Activated naive CD4-positive, alpha-beta T cell treated with anti-CD3 and anti-CD28 coated beads for 36 hours (primary cell): ENCODE results near the gene BAG1. TPM values are rescaled to one million over a fixed set of nuclear protein-coding genes. Genes with fewer than 3 reads are reported as not detected.

Experiments
- CTCF ChIA-PET: fragments of 350-600 bp; sonication (Branson Sonifier 250); formaldehyde crosslinking; loops from one replicate; lab custom pipeline; 2021; ENCODE audit warnings: antibody characterized with exemption; lab: Charles Lee
- DNase-seq: peaks from one replicate; pipeline ENCODE4 v3.0.0-alpha.2; 2020
- H3K27ac Mint-ChIP-seq: one replicate; pipeline ENCODE4 v1.8.0; 2021; ENCODE audit warnings: mild to moderate bottlenecking, mixed read lengths
- H3K27me3 Mint-ChIP-seq: one replicate; pipeline ENCODE4 v1.8.0; 2021; ENCODE audit warnings: low read depth, mixed read lengths
- H3K36me3 Mint-ChIP-seq: one replicate; pipeline ENCODE4 v1.8.0; 2021; ENCODE audit warnings: low read depth, mixed read lengths
- H3K4me1 Mint-ChIP-seq: one replicate; pipeline ENCODE4 v1.8.0; 2021; ENCODE audit warnings: low read depth, mixed read lengths
- H3K4me3 Mint-ChIP-seq: one replicate; pipeline ENCODE4 v1.8.0; 2021; ENCODE audit warnings: mild to moderate bottlenecking, moderate library complexity, mixed read lengths
- H3K9me3 Mint-ChIP-seq: one replicate; pipeline ENCODE4 v1.8.0; 2021; ENCODE audit warnings: mixed read lengths
- intact Hi-C: fragments of 100-400 bp; cut with micrococcal nuclease; formaldehyde crosslinking; loops from one replicate; pipeline ENCODE4 v1.15.1; 2023
- total RNA-seq, 2 experiments: library from RNA; stranded (reverse); gene quantifications; one replicate each; pipeline ENCODE4 v1.2.3, GENCODE V29; 2021

Gene BAG1
- total RNA-seq, 2 experiments from 2014 or later = 38.1 to 40.5 TPM

DNA sequence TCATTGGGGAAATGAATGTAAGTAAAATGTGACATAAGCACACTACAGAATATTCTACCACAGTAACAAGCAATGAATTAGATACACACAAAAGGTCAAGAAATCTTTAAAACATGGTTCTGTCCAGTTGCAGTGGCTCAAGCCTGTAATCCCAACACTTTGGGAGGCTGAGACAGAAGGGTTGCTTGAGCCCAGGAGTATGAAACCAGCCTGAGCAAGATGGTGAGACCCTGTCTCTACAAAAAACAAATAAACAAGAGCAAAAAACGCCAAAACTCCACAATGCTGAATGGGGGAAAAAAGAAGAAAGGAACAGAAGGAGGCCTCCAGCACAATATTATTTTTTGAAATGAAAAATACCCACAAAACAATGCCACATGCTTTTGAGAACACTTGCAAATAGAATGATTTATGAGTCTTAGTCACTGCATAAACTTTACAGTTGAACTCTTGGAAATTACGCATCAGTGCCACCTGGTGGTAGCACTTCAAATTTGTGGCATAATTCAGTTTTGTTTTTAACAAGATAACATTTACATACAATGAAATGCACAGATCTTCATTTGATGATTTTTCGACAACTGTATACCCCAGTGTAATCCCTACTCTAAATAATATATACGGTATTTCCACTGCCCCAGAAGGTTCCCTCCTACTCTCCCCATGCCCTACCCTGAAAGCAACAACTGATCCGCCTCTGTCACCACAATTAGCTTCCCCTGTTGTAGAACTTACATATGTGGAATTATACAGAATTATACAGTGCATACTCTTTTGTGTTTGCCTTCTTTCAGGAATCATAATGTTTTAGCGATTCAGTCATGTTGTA is 39.0 kb downstream of the BAG1 start:
- peak; percentile 89 for DNase-seq
- intact Hi-C loops = loop anchor here (1.0 to 2.0 kb wide), 7 partner anchors 54 to 847 kb away; partner anchors contain the start of genes APTX and DNAJA1
- peaks cover 15% of the 10 kb centered on the region for H3K4me1 Mint-ChIP-seq
- no peaks in the 10 kb centered on the region for H3K9me3 Mint-ChIP-seq
- no peak overlapping the region for H3K4me3 Mint-ChIP-seq
- no peaks in the 10 kb centered on the region for H3K27me3 Mint-ChIP-seq
- peak overlapping the region; percentile 4 for H3K27ac Mint-ChIP-seq
- CTCF ChIA-PET = interaction anchor here (0.6 to 2.8 kb wide), 35 partner anchors 11 to 780 kb away, joined by 3 to 36 read pairs (median 4); partner anchors contain the start of genes SMU1 and SPINK4
- H3K36me3 Mint-ChIP-seq = no peaks in the 10 kb centered on the region

- H3K36me3 Mint-ChIP-seq = no peaks in the 10 kb centered on the region
- CTCF ChIA-PET = interaction anchor here (0.7 to 1.3 kb wide), 2 partner anchors 63 to 673 kb away, joined by 3 read pairs; no protein-coding TSS in a partner anchor
- no peak overlapping the region for H3K27ac Mint-ChIP-seq
- no peaks in the 10 kb centered on the region for H3K9me3 Mint-ChIP-seq
- peaks cover 15% of the 10 kb centered on the region for H3K4me1 Mint-ChIP-seq
- H3K27me3 Mint-ChIP-seq = no peaks in the 10 kb centered on the region
- H3K4me3 Mint-ChIP-seq = no peak overlapping the region
- no peak for DNase-seq
- intact Hi-C loops = no loop called here
Measured at GRCh38 chr9:33223696-33224095, 40.8 kb downstream of the BAG1 start.

DNA sequence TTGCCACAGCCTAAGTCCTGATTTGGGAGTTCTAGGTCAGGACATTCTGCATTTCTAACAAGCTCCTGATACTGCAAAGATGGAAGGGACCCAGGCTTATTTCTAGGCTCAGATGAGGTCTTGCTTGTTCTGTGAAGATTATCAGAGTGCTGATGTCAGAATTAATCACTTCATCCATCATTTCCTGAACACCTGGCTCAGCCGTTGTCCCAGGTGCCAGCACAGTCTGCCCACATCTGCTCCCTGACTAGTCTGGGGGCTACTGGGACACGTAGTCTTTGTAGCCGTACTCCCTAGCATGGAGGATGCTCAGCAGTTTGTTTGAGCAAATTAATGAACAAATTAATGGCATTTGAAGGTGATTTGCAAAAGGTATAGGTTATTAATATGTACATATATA is 42.5 kb downstream of the BAG1 start:
- Mint-ChIP-seq H3K27ac (no peak overlapping the region), H3K4me3 (no peak overlapping the region), H3K4me1 (peaks cover 15% of the 10 kb centered on the region), H3K9me3 (no peaks in the 10 kb centered on the region), H3K27me3 (no peaks in the 10 kb centered on the region), H3K36me3 (no peaks in the 10 kb centered on the region)
- CTCF ChIA-PET = interaction anchor here (0.6 to 1.6 kb wide), 2 partner anchors 14 to 146 kb away, joined by 3 read pairs; no protein-coding TSS in a partner anchor
- DNase-seq = no peak
- intact Hi-C loops = no loop called here

DNA sequence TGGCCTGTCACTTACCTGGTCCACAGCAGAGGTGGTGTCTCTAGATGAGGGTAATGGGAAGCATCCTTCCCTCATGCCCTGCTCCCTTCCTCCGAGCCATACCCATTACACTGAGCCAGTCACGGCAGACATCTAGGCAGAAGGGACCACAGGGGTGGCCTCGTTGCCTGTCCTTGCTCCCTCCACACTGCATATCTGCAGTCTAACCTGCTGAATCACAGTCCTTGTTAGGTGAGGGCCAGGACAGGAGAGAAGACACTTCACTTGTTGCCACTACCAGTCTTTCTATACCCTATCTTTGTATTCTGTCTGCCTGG is 43.0 kb downstream of the BAG1 start:
- intact Hi-C loops = no loop called here
- Mint-ChIP-seq H3K4me3 (no peak overlapping the region), H3K4me1 (peaks cover 15% of the 10 kb centered on the region), H3K36me3 (no peaks in the 10 kb centered on the region), H3K27ac (no peak overlapping the region), H3K9me3 (no peaks in the 10 kb centered on the region), H3K27me3 (no peaks in the 10 kb centered on the region)
- CTCF ChIA-PET = interaction anchor here (1.6 kb wide), 1 partner anchor 14 kb away, joined by 3 read pairs; no protein-coding TSS in a partner anchor
- DNase-seq = no peak

GRCh38 chr9:33220681-33221567 is 43.6 kb downstream of the BAG1 start:
- CTCF ChIA-PET = no interaction called here
- peaks cover 14% of the 10 kb centered on the region for H3K4me1 Mint-ChIP-seq
- intact Hi-C loops = no loop called here
- no peak for DNase-seq
- H3K27ac Mint-ChIP-seq = no peak overlapping the region
- no peaks in the 10 kb centered on the region for H3K9me3 Mint-ChIP-seq
- H3K4me3 Mint-ChIP-seq = no peak overlapping the region
- no peaks in the 10 kb centered on the region for H3K36me3 Mint-ChIP-seq
- no peaks in the 10 kb centered on the region for H3K27me3 Mint-ChIP-seq

- H3K4me3 Mint-ChIP-seq = no peak overlapping the region
- CTCF ChIA-PET = no interaction called here
- no peak overlapping the region for H3K27ac Mint-ChIP-seq
- intact Hi-C loops = no loop called here
- no peaks in the 10 kb centered on the region for H3K27me3 Mint-ChIP-seq
- H3K9me3 Mint-ChIP-seq = no peaks in the 10 kb centered on the region
- no peaks in the 10 kb centered on the region for H3K36me3 Mint-ChIP-seq
- DNase-seq = no peak
- H3K4me1 Mint-ChIP-seq = no peaks in the 10 kb centered on the region
Measured at GRCh38 chr9:33211695-33212393, 52.7 kb downstream of the BAG1 start.

- DNase-seq = no peak
- no peak overlapping the region for H3K4me3 Mint-ChIP-seq
- H3K4me1 Mint-ChIP-seq = no peaks in the 10 kb centered on the region
- intact Hi-C loops = no loop called here
- no peaks in the 10 kb centered on the region for H3K27me3 Mint-ChIP-seq
- H3K9me3 Mint-ChIP-seq = no peaks in the 10 kb centered on the region
- H3K27ac Mint-ChIP-seq = no peak overlapping the region
- no peaks in the 10 kb centered on the region for H3K36me3 Mint-ChIP-seq
- CTCF ChIA-PET = no interaction called here
Measured at GRCh38 chr9:33210006-33210715, 54.3 kb downstream of the BAG1 start.

GRCh38 chr9:33209394-33209793 is 55.1 kb downstream of the BAG1 start:
- Mint-ChIP-seq H3K36me3 (no peaks in the 10 kb centered on the region), H3K4me1 (no peaks in the 10 kb centered on the region), H3K27ac (peak overlapping the region; percentile 33), H3K9me3 (no peaks in the 10 kb centered on the region), H3K4me3 (no peak overlapping the region), H3K27me3 (no peaks in the 10 kb centered on the region)
- intact Hi-C loops = no loop called here
- DNase-seq = no peak
- CTCF ChIA-PET = no interaction called here

DNA sequence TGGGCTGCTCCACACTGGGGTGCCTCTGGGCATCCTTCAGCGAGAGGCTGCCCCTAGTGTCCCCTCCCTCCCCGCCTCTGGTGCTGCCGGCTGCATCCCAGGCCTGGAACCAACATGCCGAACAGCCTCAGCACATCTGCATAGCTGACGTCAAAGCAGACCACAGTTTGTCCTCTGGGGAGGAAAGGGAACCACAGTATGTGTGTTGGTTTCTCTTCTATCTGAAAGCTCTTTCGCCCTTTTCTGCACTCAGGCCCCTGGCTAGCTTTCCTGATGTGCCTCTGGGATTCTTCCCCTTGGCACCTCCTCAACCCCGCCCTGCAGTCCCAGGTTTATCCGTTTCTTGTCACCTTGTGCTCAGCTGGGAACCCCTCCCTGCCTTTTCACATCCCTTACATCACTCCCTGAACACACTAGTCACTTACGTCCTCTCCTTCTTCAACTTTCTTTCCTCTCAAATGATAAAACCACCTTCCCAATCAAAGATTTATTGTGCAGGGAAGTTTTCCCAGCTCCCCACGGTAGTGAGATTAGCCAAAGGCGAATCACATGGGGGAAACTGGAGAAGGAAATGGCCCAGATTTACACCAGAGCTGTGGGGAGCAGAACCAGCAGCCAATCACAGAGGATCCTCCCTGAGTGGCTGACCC is 61.8 kb downstream of the BAG1 start:
- CTCF ChIA-PET = interaction anchor here (1.6 kb wide), 1 partner anchor 24 kb away, joined by 4 read pairs; no protein-coding TSS in a partner anchor
- H3K9me3 Mint-ChIP-seq = no peaks in the 10 kb centered on the region
- H3K27me3 Mint-ChIP-seq = no peaks in the 10 kb centered on the region
- H3K36me3 Mint-ChIP-seq = no peaks in the 10 kb centered on the region
- no peak overlapping the region for H3K27ac Mint-ChIP-seq
- DNase-seq = peak; percentile 48
- peaks cover 11% of the 10 kb centered on the region for H3K4me1 Mint-ChIP-seq
- intact Hi-C loops = no loop called here
- no peak overlapping the region for H3K4me3 Mint-ChIP-seq
